Neural cell (in vitro differentiated cells): Measurements from ENCODE around the gene SHISAL1.

Experiments used
- CTCF ChIP-seq: fragments of 450-650 bp; IDR thresholded peaks from 2 replicates; pipeline ENCODE4 v1.5.1; 2014; ENCODE audit warnings: antibody characterized with exemption, mild to moderate bottlenecking, moderate library complexity; ENCODE audit not compliant: poor library complexity, severe bottlenecking
- EP300 ChIP-seq: fragments of 450-650 bp; conservative IDR thresholded peaks from 2 replicates; pipeline ENCODE4 v1.6.1; 2014; ENCODE audit warnings: antibody characterized with exemption, mild to moderate bottlenecking, moderate library complexity; ENCODE audit not compliant: poor library complexity, severe bottlenecking
- SMC3 ChIP-seq: fragments of 450-650 bp; conservative IDR thresholded peaks from 2 replicates; pipeline ENCODE4 v1.6.1; 2014; ENCODE audit warnings: antibody characterized with exemption, mild to moderate bottlenecking, moderate library complexity; ENCODE audit not compliant: poor library complexity

GRCh38 chr22:44309647-44310046 lies 3.1 kb downstream of the SHISAL1 start:
- no peak for TF ChIP-seq CTCF
- TF ChIP-seq SMC3, result no peak
- no peak for TF ChIP-seq EP300
